ENCODE measurements around the gene OBSCN.
"Not testable (repeated sequence)": the region's sequence is repeated elsewhere in the genome, so short reads cannot be mapped to it uniquely, and the experiment has no call there.

Gene OBSCN

GRCh38 chr1:228170666-228171065 is 37.2 kb upstream of the OBSCN start:
- DNase-seq, result no peak

- DNase-seq, result no peak
These were observed 36.5 kb upstream of the OBSCN start for GRCh38 chr1:228171221-228171891.

GRCh38 chr1:228172591-228173527 is 35.0 kb upstream of the OBSCN start:
- no peak for DNase-seq

- DNase-seq, result not testable (repeated sequence)
These were observed 34.0 kb upstream of the OBSCN start for GRCh38 chr1:228173528-228174481.

GRCh38 chr1:228174482-228175315 is 33.1 kb upstream of the OBSCN start:
- DNase-seq, result no peak

- no peak for DNase-seq
These were observed 32.4 kb upstream of the OBSCN start for GRCh38 chr1:228175316-228176023.

- no peak for DNase-seq
These were observed 31.8 kb upstream of the OBSCN start for GRCh38 chr1:228176024-228176395.

- no peak for DNase-seq
These were observed 31.2 kb upstream of the OBSCN start for GRCh38 chr1:228176461-228177182.

GRCh38 chr1:228177183-228177475 is 30.7 kb upstream of the OBSCN start:
- no peak for DNase-seq

- DNase-seq, result no peak
These were observed 29.8 kb upstream of the OBSCN start for GRCh38 chr1:228177721-228178710.

- DNase-seq, result no peak
These were observed 28.8 kb upstream of the OBSCN start for GRCh38 chr1:228178737-228179684.

GRCh38 chr1:228180271-228180958 is 27.4 kb upstream of the OBSCN start:
- DNase-seq, result no peak

- DNase-seq, result no peak
These were observed 26.7 kb upstream of the OBSCN start for GRCh38 chr1:228180959-228181644.

GRCh38 chr1:228181645-228182034 is 26.2 kb upstream of the OBSCN start:
- DNase-seq, result no peak

GRCh38 chr1:228182296-228183030 is 25.4 kb upstream of the OBSCN start:
- DNase-seq, result no peak

- DNase-seq, result no peak
These were observed 23.7 kb upstream of the OBSCN start for GRCh38 chr1:228184152-228184551.

- DNase-seq, result no peak
These were observed 22.2 kb upstream of the OBSCN start for GRCh38 chr1:228185641-228185965.

Data from GDM1 (cell line).